ENCODE results near the gene ZNF485.
"Not testable (repeated sequence)": the region's sequence is repeated elsewhere in the genome, so short reads cannot be mapped to it uniquely, and the experiment has no call there.

The ZNF485 gene

GRCh38 chr10:43607199-43607573 lies 948 bp downstream of the ZNF485 start:
- no peak for DNase-seq

GRCh38 chr10:43610636-43611035 lies 4.4 kb downstream of the ZNF485 start:
- no peak for DNase-seq

GRCh38 chr10:43616697-43617370 lies 10.6 kb downstream of the ZNF485 start:
- no peak for DNase-seq

- DNase-seq, result no peak
These were observed 13.1 kb downstream of the ZNF485 start for GRCh38 chr10:43619368-43619767.

- no peak for DNase-seq
These were observed 15.8 kb downstream of the ZNF485 start for GRCh38 chr10:43622038-43622437.

GRCh38 chr10:43623351-43623750 lies 17.1 kb downstream of the ZNF485 start:
- no peak for DNase-seq

GRCh38 chr10:43627942-43628341 lies 21.7 kb downstream of the ZNF485 start:
- no peak for DNase-seq

GRCh38 chr10:43628956-43629355 lies 22.7 kb downstream of the ZNF485 start:
- no peak for DNase-seq

- DNase-seq, result not testable (repeated sequence)
These were observed 29.6 kb downstream of the ZNF485 start for GRCh38 chr10:43635816-43636215.

- no peak for DNase-seq
These were observed 34.4 kb downstream of the ZNF485 start for GRCh38 chr10:43640603-43641002.

GRCh38 chr10:43644252-43644651 lies 38.0 kb downstream of the ZNF485 start:
- DNase-seq, result no peak

- no peak for DNase-seq
These were observed 39.6 kb downstream of the ZNF485 start for GRCh38 chr10:43645866-43646265.

GRCh38 chr10:43647576-43647975 lies 41.3 kb downstream of the ZNF485 start:
- DNase-seq, result peak; percentile 50

GRCh38 chr10:43648095-43648397 lies 41.8 kb downstream of the ZNF485 start:
- DNase-seq, result no peak

- DNase-seq, result peak; percentile 90
These were observed 42.4 kb downstream of the ZNF485 start, which contains the start of gene ZNF32 for GRCh38 chr10:43648398-43649184. TSS of gene ZNF32 (minus strand) at chr10:43648881. CDS start at chr10:43646133, 2,748 bp downstream.

- DNase-seq, result no peak
These were observed 42.9 kb downstream of the ZNF485 start for GRCh38 chr10:43649185-43649523.

- no peak for DNase-seq
These were observed 47.5 kb downstream of the ZNF485 start for GRCh38 chr10:43653746-43654145.

- no peak for DNase-seq
These were observed 49.1 kb downstream of the ZNF485 start for GRCh38 chr10:43655311-43655710.

GRCh38 chr10:43658227-43658626 lies 52.0 kb downstream of the ZNF485 start:
- DNase-seq, result no peak

- no peak for DNase-seq
These were observed 58.8 kb downstream of the ZNF485 start for GRCh38 chr10:43665054-43665453.

- no peak for DNase-seq
These were observed 60.3 kb downstream of the ZNF485 start for GRCh38 chr10:43666552-43666951.

GRCh38 chr10:43667317-43667731 lies 61.1 kb downstream of the ZNF485 start:
- peak; percentile 41 for DNase-seq

All from right hindlimb (tissue), 1 donor.